Measurements from ENCODE around the gene SLC16A10. TPM values are rescaled to one million over a fixed set of nuclear protein-coding genes. Genes with fewer than 3 reads are reported as not detected.

Gene SLC16A10
- total and polyA plus RNA-seq, 2 of the 8 experiments (the other 6 are each of a cell fraction or from before 2014, with no cell fraction given) = 18.6 to 23.2 TPM

GRCh38 chr6:111278731-111279130 is 191.4 kb downstream of the SLC16A10 start (continued):
- TF ChIP-seq TCF12 (IDR thresholded peaks at IDR 0.05; ENCODE audit: low read depth, low read length) (no peak), KDM4A (IDR thresholded peaks at IDR 0.05; ENCODE audit: low read depth, low read length, severe bottlenecking) (no peak), CTCF (IDR thresholded peaks at IDR 0.05; ENCODE audit: control extremely low read depth in 1 of 3, insufficient read depth in 1 of 3, low read depth in 1 of 3, low read length in 3 of 3) (no peak), SUZ12 (IDR thresholded peaks at IDR 0.05; ENCODE audit: low read length) (no peak), E2F6 (IDR thresholded peaks at IDR 0.05) (no peak), BRCA1 (IDR thresholded peaks at IDR 0.05; ENCODE audit: low read depth, low read length) (no peak), RAD21 (IDR thresholded peaks at IDR 0.05 in 1 of 2, conservative IDR thresholded peaks at IDR 0.05 in 1 of 2; ENCODE audit: low read depth in 2 of 2, low read length in 2 of 2) (no peak)
